Astrocyte (in vitro differentiated cells and primary cell): ENCODE measurements around the gene KLF11. TPM values are rescaled to one million over a fixed set of nuclear protein-coding genes. Genes with fewer than 3 reads are reported as not detected.

Source experiments
- DNase-seq: peaks from one replicate; pipeline ENCODE4 v3.0.0-alpha.2; 2010; ENCODE audit warnings: low read depth
- FAIRE-seq: peaks from 2 replicates; lab custom pipeline; 2011; peaks lifted over from hg19 to GRCh38; lab: Jason Lieb, UNC
- H2AFZ ChIP-seq: 2 replicates; pipeline ENCODE4 v1.6.0; 2012; ENCODE audit warnings: low read depth, low read length, inconsistent platforms
- H3K27ac ChIP-seq: 2 replicates; pipeline ENCODE4 v1.5.1; 2011; ENCODE audit warnings: low read depth, low read length, inconsistent platforms
- H3K27me3 ChIP-seq: 2 replicates; pipeline ENCODE4 v1.6.0; 2011; ENCODE audit warnings: low read length, inconsistent platforms; ENCODE audit not compliant: insufficient read depth
- H3K36me3 ChIP-seq: 2 replicates; pipeline ENCODE4 v1.5.1; 2011; ENCODE audit warnings: low read length, inconsistent platforms; ENCODE audit not compliant: insufficient read depth
- H3K4me1 ChIP-seq: 2 replicates; pipeline ENCODE4 v1.5.1; 2011; ENCODE audit warnings: low read length, inconsistent platforms; ENCODE audit not compliant: insufficient read depth
- H3K4me2 ChIP-seq: 2 replicates; pipeline ENCODE4 v1.6.0; 2012; ENCODE audit warnings: low read length, inconsistent platforms
- H3K4me3 ChIP-seq: 2 replicates; pipeline ENCODE4 v1.5.1; 2011; ENCODE audit warnings: low read depth, mild to moderate bottlenecking, low read length, inconsistent platforms; ENCODE audit not compliant: insufficient read depth
- H3K79me2 ChIP-seq: 2 replicates; pipeline ENCODE4 v1.6.0; 2012; ENCODE audit warnings: mild to moderate bottlenecking, low read length, inconsistent platforms; ENCODE audit not compliant: insufficient read depth
- H3K9ac ChIP-seq: 2 replicates; pipeline ENCODE4 v1.6.0; 2012; ENCODE audit warnings: mild to moderate bottlenecking, low read length, inconsistent platforms
- H3K9me3 ChIP-seq: 2 replicates; pipeline ENCODE4 v1.5.1; 2012; ENCODE audit warnings: low read depth, mild to moderate bottlenecking, low read length, inconsistent platforms; ENCODE audit not compliant: insufficient read depth
- H4K20me1 ChIP-seq: 2 replicates; pipeline ENCODE4 v1.6.0; 2012; ENCODE audit warnings: low read length, inconsistent platforms; ENCODE audit not compliant: insufficient read depth
- H3K27ac Mint-ChIP-seq: one replicate; pipeline ENCODE4 v1.8.0; 2021; ENCODE audit warnings: mild to moderate bottlenecking, mixed read lengths; ENCODE audit not compliant: unreplicated experiment
- H3K27me3 Mint-ChIP-seq: one replicate; pipeline ENCODE4 v1.8.0; 2021; ENCODE audit warnings: low read depth, mixed read lengths; ENCODE audit not compliant: unreplicated experiment
- H3K36me3 Mint-ChIP-seq: one replicate; pipeline ENCODE4 v1.8.0; 2021; ENCODE audit warnings: low read depth, mixed read lengths; ENCODE audit not compliant: unreplicated experiment
- H3K4me1 Mint-ChIP-seq: one replicate; pipeline ENCODE4 v1.8.0; 2021; ENCODE audit warnings: low read depth, mixed read lengths; ENCODE audit not compliant: unreplicated experiment
- H3K4me3 Mint-ChIP-seq: one replicate; pipeline ENCODE4 v1.8.0; 2021; ENCODE audit warnings: mild to moderate bottlenecking, moderate library complexity, mixed read lengths; ENCODE audit not compliant: unreplicated experiment
- H3K9me3 Mint-ChIP-seq: one replicate; pipeline ENCODE4 v1.8.0; 2021; ENCODE audit warnings: mild to moderate bottlenecking, mixed read lengths; ENCODE audit not compliant: unreplicated experiment
- CTCF ChIP-seq: IDR thresholded peaks from 2 replicates; pipeline ENCODE4 v1.5.1; 2011; ENCODE audit warnings: low read depth, mild to moderate bottlenecking, inconsistent platforms, low read length, moderate library complexity; ENCODE audit not compliant: insufficient read depth
- EZH2 ChIP-seq: IDR thresholded peaks from 2 replicates; pipeline ENCODE4 v1.6.1; 2012; ENCODE audit warnings: mild to moderate bottlenecking, low read length, inconsistent platforms; ENCODE audit not compliant: insufficient read depth
- total RNA-seq: library from RNA; stranded (reverse); gene quantifications from 2 replicates; pipeline ENCODE4 v1.2.1, GENCODE V29; 2021

Gene KLF11
- total RNA-seq, 1 donor from 2014 or later, result 9.8 TPM

- no peaks in the 10 kb centered on the region for H3K4me1 Mint-ChIP-seq
- H3K79me2 ChIP-seq, result no peaks in the 10 kb centered on the region
- H3K27me3 ChIP-seq, result no peaks in the 10 kb centered on the region
- no peaks in the 10 kb centered on the region for H3K27me3 Mint-ChIP-seq
- H3K4me1 ChIP-seq, result peaks cover under 1% of the 10 kb centered on the region
- no peaks in the 10 kb centered on the region for H3K9me3 ChIP-seq
- no peak overlapping the region for H3K9ac ChIP-seq
- H3K27ac Mint-ChIP-seq, result no peak overlapping the region
- peaks cover 12% of the 10 kb centered on the region for H3K36me3 Mint-ChIP-seq
- H3K27ac ChIP-seq, result no peak overlapping the region
- no peaks in the 10 kb centered on the region for H3K9me3 Mint-ChIP-seq
- TF ChIP-seq EZH2, result no peak
- TF ChIP-seq CTCF, result no peak
- DNase-seq (no peak), FAIRE-seq (no peak)
- H3K36me3 ChIP-seq, result no peaks in the 10 kb centered on the region
- H3K4me3 Mint-ChIP-seq, result no peak overlapping the region
- no peak overlapping the region for H2AFZ ChIP-seq
- no peak overlapping the region for H3K4me3 ChIP-seq
- no peak overlapping the region for H3K4me2 ChIP-seq
- H4K20me1 ChIP-seq, result no peaks in the 10 kb centered on the region
These were observed 4.5 kb downstream of the KLF11 start for GRCh38 chr2:10047616-10048500.

- Histone ChIP-seq H3K27ac (no peak overlapping the region), H2AFZ (no peak overlapping the region), H3K9ac (no peak overlapping the region), H4K20me1 (no peaks in the 10 kb centered on the region), H3K4me2 (no peak overlapping the region), H3K4me3 (no peak overlapping the region), H3K36me3 (no peaks in the 10 kb centered on the region), H3K9me3 (no peaks in the 10 kb centered on the region), H3K27me3 (no peaks in the 10 kb centered on the region), H3K79me2 (no peaks in the 10 kb centered on the region), H3K4me1 (no peaks in the 10 kb centered on the region)
- FAIRE-seq (no peak), DNase-seq (peak; percentile 31)
- peaks cover 14% of the 10 kb centered on the region for H3K36me3 Mint-ChIP-seq
- no peak overlapping the region for H3K4me3 Mint-ChIP-seq
- H3K4me1 Mint-ChIP-seq, result no peaks in the 10 kb centered on the region
- no peak overlapping the region for H3K27ac Mint-ChIP-seq
- no peaks in the 10 kb centered on the region for H3K9me3 Mint-ChIP-seq
- TF ChIP-seq EZH2 (no peak), CTCF (peak; percentile 79)
- H3K27me3 Mint-ChIP-seq, result no peaks in the 10 kb centered on the region
These were observed 5.3 kb downstream of the KLF11 start for GRCh38 chr2:10048501-10049171.
